KOPT-K1 (cell line): Measurements from ENCODE around the gene DMAC2.
"Not testable (repeated sequence)": the region's sequence is repeated elsewhere in the genome, so short reads cannot be mapped to it uniquely, and the experiment has no call there.

ENCODE experiments used
- H3K27ac ChIP-seq: fragments of 200-600 bp; sonication (generic); 2 replicates; pipeline ENCODE4 v1.5.1; 2016; ENCODE audit warnings: antibody characterized with exemption, mild to moderate bottlenecking, low read depth, low read length; ENCODE audit not compliant: poor library complexity, severe bottlenecking
- H3K36me3 ChIP-seq: fragments of 200-600 bp; sonication (generic); 2 replicates; pipeline ENCODE4 v1.5.1; 2017; ENCODE audit warnings: antibody characterized with exemption, mild to moderate bottlenecking, low read length, moderate library complexity; ENCODE audit not compliant: insufficient read depth
- H3K9me3 ChIP-seq: fragments of 200-600 bp; sonication (generic); 2 replicates; pipeline ENCODE4 v1.5.1; 2017; ENCODE audit warnings: antibody characterized with exemption, low read length, mild to moderate bottlenecking; ENCODE audit not compliant: insufficient read depth, poor library complexity, severe bottlenecking

DMAC2 gene

GRCh38 chr19:41420101-41420880 is 19.4 kb downstream of the DMAC2 start:
- H3K27ac ChIP-seq: no peak overlapping the region
- H3K9me3 ChIP-seq: no peaks in the 10 kb centered on the region
- peaks cover 45% of the 10 kb centered on the region for H3K36me3 ChIP-seq

GRCh38 chr19:41416194-41416674 is 23.5 kb downstream of the DMAC2 start:
- Histone ChIP-seq H3K9me3 (no peaks in the 10 kb centered on the region), H3K27ac (no peak overlapping the region), H3K36me3 (peaks cover 49% of the 10 kb centered on the region)

- H3K36me3 ChIP-seq: peaks cover 43% of the 10 kb centered on the region
- no peak overlapping the region for H3K27ac ChIP-seq
- no peaks in the 10 kb centered on the region for H3K9me3 ChIP-seq
These were observed 24.5 kb downstream of the DMAC2 start for GRCh38 chr19:41415154-41415571.

GRCh38 chr19:41414461-41414860 is 25.3 kb downstream of the DMAC2 start:
- peaks cover 38% of the 10 kb centered on the region; the same call in 1 of the 2 replicates for H3K36me3 ChIP-seq
- no peaks in the 10 kb centered on the region for H3K9me3 ChIP-seq
- H3K27ac ChIP-seq: no peak overlapping the region

GRCh38 chr19:41413947-41414346 is 25.8 kb downstream of the DMAC2 start:
- Histone ChIP-seq H3K9me3 (no peaks in the 10 kb centered on the region), H3K36me3 (peaks cover 34% of the 10 kb centered on the region; the same call in 1 of the 2 replicates), H3K27ac (no peak overlapping the region)

- no peaks in the 10 kb centered on the region for H3K9me3 ChIP-seq
- H3K36me3 ChIP-seq: peaks cover 30% of the 10 kb centered on the region; the same call in 1 of the 2 replicates
- H3K27ac ChIP-seq: no peak overlapping the region
These were observed 26.8 kb downstream of the DMAC2 start for GRCh38 chr19:41412953-41413352.

GRCh38 chr19:41411968-41412265 is 27.8 kb downstream of the DMAC2 start:
- Histone ChIP-seq H3K9me3 (no peaks in the 10 kb centered on the region), H3K27ac (no peak overlapping the region), H3K36me3 (peaks cover 30% of the 10 kb centered on the region; the same call in 1 of the 2 replicates)

- H3K27ac ChIP-seq: no peak overlapping the region
These were observed 28.4 kb downstream of the DMAC2 start for GRCh38 chr19:41411100-41411967.

GRCh38 chr19:41410336-41411054 is 29.2 kb downstream of the DMAC2 start:
- peaks cover 24% of the 10 kb centered on the region; the same call in 1 of the 2 replicates for H3K36me3 ChIP-seq
- H3K27ac ChIP-seq: no peak overlapping the region
- no peaks in the 10 kb centered on the region for H3K9me3 ChIP-seq

More at GRCh38 chr19:41411100-41411967, 28.4 kb downstream of the DMAC2 start:
- no peaks in the 10 kb centered on the region for H3K9me3 ChIP-seq
- H3K36me3 ChIP-seq: peaks cover 27% of the 10 kb centered on the region; the same call in 1 of the 2 replicates

GRCh38 chr19:41409288-41409687 is 30.4 kb downstream of the DMAC2 start:
- peaks cover 13% of the 10 kb centered on the region; the same call in 1 of the 2 replicates for H3K36me3 ChIP-seq
- no peak overlapping the region for H3K27ac ChIP-seq
- no peaks in the 10 kb centered on the region for H3K9me3 ChIP-seq

- H3K36me3 ChIP-seq: peaks cover 10% of the 10 kb centered on the region; the same call in 1 of the 2 replicates
- not testable (repeated sequence) for H3K9me3 ChIP-seq, H3K27ac ChIP-seq
These were observed 30.9 kb downstream of the DMAC2 start for GRCh38 chr19:41408846-41409245.

- H3K36me3 ChIP-seq: peaks cover 6% of the 10 kb centered on the region; the same call in 1 of the 2 replicates
- H3K27ac ChIP-seq: no peak overlapping the region
- no peaks in the 10 kb centered on the region for H3K9me3 ChIP-seq
These were observed 31.5 kb downstream of the DMAC2 start for GRCh38 chr19:41408256-41408655.

- Histone ChIP-seq H3K36me3 (peaks cover 6% of the 10 kb centered on the region; the same call in 1 of the 2 replicates), H3K9me3 (no peaks in the 10 kb centered on the region), H3K27ac (no peak overlapping the region)
These were observed 32.4 kb downstream of the DMAC2 start for GRCh38 chr19:41407271-41407670.

- no peak overlapping the region for H3K27ac ChIP-seq
- H3K36me3 ChIP-seq: no peaks in the 10 kb centered on the region; the same call in 1 of the 2 replicates
- H3K9me3 ChIP-seq: no peaks in the 10 kb centered on the region
These were observed 33.9 kb downstream of the DMAC2 start for GRCh38 chr19:41405776-41406175.
